GM21723 (cell line): Measurements from ENCODE around the gene ZXDB.
A peak's percentile ranks its signal among the peaks of the same experiment; 100 is the strongest.
"Not testable (repeated sequence)": the region's sequence is repeated elsewhere in the genome, so short reads cannot be mapped to it uniquely, and the experiment has no call there.

Experiments used
- ATAC-seq: cut with Tn5 transposase; IDR thresholded peaks from one replicate; pipeline ENCODE4 v1.9.1; 2021; ENCODE audit warnings: mild to moderate bottlenecking, moderate library complexity; ENCODE audit not compliant: unreplicated experiment

The ZXDB gene

DNA sequence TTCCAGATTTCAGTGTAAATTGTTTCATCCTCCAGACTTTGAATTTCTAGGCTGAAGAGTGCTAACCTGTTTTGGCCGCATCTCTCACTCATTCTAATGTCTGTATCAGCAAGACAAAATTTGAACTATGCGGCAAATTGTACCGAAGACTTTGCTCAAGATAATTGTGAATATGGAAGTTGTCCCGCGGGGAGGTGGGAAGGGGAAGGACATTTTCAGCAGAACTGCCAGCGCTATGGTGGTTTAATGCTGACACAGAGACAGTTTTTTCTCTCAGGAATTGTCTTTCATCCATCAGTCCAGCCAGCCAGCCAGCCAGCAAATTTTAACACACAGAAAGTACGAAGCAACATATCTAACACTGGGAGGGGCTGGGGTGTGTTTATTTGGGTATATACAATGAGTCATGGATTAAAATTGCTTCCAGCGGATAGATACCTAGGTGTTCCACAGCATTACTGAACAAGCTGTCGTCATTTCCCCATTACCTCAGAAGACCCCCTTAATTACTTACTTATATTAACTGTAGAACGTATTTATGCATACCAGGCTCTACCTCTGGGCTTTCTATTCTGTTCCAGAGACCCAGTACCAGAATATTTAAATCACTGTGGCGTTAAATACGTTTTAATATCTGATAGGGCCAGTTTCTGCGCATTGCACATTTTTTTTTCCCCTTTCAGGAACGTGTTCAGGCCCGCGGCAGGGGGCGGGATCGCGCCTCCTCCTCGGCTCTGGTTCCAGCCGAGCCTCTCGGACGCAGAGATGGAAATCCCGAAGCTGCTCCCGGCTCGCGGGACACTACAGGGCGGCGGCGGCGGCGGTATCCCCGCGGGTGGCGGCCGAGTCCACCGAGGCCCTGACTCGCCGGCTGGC lies at the start of gene ZXDB:
TSS of gene ZXDB (plus strand) at position 728 of the 876 bp plus-strand sequence. CDS start at position 766, 38 bp downstream.
- peak; percentile 56 for ATAC-seq

DNA sequence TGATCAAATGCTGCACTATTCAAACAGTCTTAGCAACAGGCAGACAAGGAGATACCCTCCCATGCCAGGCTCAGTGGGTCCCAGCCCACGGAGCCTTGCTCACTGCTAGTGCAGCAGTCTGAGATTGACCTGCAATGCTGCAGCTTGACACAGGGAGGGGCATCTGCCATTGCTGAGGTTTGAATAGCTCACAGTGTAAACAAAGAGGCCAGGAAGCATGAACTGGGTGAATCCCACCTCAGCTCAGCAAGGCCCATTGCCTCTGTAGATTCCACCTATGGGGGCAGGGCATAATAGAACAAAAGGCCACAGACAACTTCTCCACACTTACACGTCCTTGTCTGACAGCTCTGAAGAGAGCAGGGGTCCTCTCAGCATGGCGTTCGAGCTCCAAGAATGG lies 26.6 kb upstream of the ZXDB start:
- ATAC-seq: no peak

DNA sequence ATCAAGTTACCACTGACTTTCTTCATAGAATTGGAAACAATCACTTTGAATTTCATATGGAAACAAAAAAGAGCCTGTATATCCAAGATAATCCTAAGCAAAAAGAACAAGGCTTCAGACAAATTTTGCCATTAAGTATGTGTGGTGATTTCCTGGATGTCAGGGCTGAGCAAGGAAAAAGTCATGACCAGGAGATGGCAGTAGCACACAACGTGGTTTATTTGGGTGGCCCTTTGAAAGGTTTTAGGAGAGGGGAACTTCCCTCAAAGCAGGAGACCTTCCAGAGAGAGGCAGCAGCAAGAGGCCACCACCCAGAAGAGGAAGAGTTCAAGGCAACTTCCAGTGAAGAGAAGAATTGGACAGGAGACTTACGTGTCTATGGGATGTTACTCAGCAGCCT lies 18.1 kb upstream of the ZXDB start:
- no peak for ATAC-seq

DNA sequence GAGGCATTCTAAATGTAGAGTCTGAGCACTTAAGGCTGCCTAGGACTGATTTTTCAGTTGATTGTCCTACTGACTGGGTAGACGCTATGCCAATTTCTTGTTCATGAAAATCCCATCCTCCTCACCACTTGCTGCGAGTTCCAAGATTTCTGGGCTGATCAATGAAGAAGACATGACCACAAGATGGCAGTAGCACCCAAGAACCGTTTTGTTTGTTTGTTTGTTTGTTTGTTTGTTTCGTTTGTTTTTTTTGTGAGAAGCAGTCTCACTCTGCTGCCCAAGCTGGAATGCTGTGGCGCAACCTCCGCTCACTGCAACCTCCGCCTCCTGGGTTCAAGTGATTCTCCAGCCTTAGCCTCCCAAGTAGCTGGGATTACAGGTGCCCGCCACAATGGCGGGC lies 8.9 kb upstream of the ZXDB start:
- ATAC-seq: not testable (repeated sequence)

DNA sequence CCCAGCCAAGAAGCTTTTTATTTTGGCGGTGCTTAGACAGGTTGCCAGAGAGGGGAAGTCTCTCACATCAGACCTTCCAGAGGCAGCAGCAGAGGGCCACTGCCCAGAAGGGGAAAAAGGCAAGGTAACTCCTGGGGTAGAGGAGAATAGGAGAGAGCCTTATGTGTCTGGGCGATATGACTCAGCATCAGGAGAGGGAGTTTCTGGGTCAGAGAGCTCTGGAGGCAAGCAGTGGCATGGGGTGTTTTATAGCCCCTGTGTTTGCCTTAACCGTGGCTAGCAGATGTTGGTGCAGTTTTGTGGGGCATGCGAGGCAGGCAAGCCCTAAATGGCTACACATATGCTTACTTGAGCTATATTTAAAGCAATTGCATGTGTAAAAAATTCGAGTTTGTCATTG lies 8.3 kb upstream of the ZXDB start:
- no peak for ATAC-seq

DNA sequence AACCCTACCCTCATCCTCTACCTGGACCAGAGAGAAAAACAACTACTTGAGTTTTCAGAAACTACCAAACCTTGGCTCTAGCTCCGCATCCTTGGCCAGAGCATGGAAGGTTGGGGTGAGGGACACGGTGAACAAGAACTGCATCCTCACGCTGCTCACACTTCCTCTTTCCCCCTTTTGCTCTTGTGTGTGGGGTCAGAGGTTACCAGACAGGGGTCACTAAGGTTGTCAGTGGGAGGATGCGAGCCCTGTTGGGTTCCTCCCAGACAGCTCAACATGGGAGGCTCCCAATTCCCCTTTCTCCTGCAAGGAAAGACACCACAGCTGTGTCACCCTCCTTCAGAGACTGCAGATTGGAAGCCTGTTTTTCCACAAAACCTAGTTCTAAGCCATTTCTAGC lies 5.5 kb upstream of the ZXDB start:
- ATAC-seq: no peak

DNA sequence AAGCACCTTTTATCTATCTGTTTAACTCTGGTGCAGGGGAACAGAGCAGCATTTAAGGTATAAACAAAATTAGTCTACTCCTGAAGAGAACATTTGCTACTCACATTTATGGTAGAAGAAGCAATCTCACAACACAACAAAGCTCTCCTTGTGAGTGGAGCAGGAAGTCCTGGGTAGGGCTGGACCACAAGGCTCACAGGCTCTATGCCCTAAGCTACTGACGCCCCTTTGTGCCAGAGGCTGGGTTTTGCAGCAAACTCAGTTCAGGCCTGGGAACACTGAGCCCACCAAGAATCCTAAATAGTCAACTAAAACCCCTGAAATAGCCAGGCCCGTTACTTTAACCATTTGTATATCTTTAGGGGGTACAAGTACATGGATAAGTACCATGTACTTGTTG lies 4.7 kb upstream of the ZXDB start:
- ATAC-seq: no peak

DNA sequence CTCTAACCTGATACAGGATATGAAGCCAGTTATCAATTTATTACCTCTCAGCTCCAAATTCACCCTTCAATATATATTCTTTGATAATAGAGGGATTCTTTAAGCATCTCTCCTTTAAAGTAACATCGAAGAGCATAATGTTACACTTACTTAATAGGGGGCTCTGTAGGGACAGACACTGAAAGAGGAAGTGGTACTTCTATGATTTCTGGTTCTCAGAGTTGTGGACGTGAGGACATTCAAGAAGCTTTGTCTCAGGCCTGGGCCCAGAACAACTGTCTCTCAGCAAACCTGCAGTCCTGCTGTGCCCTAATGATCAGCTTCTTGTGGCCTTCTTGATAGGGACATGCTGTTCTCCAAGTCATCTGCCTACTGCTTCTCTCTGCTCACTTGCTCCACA lies 4.2 kb upstream of the ZXDB start:
- no peak for ATAC-seq

DNA sequence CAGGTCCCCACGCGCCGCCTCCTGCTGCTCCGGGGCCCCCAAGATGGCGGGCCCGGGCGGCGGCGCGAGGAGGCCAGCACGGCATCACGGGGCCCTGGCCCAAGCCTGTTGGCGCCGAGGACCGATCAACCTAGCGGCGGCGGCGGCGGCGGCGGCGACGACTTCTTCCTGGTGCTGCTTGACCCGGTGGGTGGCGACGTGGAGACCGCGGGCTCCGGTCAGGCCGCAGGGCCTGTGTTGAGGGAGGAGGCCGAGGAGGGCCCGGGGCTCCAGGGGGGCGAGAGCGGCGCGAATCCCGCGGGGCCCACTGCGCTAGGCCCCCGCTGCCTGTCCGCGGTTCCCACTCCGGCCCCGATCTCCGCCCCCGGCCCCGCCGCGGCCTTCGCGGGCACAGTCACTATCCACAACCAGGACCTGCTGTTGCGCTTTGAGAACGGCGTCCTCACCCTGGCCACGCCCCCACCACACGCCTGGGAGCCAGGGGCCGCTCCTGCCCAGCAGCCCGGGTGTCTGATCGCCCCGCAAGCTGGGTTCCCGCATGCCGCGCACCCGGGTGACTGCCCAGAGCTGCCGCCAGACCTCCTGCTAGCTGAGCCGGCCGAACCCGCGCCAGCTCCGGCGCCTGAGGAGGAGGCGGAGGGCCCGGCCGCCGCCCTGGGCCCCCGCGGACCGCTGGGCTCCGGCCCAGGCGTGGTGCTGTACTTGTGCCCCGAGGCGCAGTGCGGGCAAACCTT lies 516 bp downstream of the ZXDB start:
- ATAC-seq: peak; percentile 84

DNA sequence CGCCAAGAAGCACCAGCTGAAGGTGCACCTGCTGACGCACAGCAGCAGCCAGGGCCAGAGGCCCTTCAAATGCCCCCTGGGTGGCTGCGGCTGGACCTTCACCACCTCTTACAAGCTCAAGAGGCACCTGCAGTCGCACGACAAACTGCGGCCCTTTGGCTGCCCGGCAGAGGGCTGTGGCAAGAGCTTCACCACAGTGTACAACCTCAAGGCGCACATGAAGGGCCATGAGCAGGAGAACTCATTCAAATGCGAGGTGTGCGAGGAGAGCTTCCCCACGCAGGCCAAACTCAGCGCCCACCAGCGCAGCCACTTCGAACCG lies 1.0 kb downstream of the ZXDB start:
- peak; percentile 61 for ATAC-seq

DNA sequence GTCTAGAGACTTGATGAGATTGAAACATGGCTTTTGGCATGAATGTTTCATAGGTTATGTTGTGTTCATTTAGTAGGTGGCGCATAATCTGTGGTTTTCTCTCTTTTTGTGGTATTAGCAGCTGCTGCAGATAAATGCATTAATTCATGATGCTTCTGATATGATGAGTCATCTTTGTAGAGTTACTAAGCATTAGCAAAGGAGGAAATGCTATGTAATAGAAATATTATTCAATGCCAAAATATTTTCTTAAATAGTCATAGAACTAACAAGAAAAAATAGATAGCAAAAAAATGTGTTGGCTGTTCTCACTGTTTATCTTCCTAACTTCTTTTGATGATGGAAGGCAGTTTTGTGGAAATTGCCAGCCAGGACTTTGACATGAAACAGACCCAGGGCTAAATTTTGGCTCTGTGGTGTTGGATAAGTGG lies 3.6 kb downstream of the ZXDB start:
- no peak for ATAC-seq

DNA sequence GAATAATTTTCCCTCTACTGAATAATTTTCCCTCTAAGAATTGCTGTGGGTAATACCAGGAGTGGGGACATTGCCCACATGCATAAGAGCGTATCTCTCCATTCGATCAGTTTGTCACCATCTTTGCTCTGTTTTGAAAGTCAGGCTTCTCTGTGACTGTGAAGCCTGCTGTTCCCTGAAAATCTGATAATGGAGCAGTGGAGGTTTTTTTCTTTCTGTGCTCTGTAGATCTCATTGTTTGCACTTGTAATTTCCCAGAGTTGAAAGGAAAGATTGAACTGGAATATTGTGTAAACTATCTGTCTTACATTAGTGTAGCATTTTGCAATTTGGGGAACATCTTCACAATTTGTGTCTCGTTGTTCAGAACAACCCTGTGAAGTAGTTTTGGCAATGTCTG lies 4.3 kb downstream of the ZXDB start:
- no peak for ATAC-seq

DNA sequence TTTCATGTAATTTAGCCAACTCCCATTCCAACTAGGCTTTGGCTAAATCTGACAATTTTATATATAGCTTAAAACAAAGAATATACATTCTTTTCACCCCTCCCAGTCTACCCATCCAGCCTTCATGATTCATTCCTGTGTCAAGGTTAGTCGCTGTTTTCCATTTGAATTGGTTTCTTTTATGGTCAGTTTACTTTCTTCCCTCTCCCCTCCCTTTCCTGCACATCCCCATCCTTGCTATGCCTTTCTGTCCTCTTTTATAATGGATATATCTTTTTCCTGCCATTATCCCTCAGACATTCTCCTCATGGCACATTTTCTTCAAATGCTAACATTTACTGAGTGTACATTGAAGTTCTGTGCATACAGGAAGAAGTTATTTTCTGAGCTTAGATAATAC lies 4.7 kb downstream of the ZXDB start:
- no peak for ATAC-seq

DNA sequence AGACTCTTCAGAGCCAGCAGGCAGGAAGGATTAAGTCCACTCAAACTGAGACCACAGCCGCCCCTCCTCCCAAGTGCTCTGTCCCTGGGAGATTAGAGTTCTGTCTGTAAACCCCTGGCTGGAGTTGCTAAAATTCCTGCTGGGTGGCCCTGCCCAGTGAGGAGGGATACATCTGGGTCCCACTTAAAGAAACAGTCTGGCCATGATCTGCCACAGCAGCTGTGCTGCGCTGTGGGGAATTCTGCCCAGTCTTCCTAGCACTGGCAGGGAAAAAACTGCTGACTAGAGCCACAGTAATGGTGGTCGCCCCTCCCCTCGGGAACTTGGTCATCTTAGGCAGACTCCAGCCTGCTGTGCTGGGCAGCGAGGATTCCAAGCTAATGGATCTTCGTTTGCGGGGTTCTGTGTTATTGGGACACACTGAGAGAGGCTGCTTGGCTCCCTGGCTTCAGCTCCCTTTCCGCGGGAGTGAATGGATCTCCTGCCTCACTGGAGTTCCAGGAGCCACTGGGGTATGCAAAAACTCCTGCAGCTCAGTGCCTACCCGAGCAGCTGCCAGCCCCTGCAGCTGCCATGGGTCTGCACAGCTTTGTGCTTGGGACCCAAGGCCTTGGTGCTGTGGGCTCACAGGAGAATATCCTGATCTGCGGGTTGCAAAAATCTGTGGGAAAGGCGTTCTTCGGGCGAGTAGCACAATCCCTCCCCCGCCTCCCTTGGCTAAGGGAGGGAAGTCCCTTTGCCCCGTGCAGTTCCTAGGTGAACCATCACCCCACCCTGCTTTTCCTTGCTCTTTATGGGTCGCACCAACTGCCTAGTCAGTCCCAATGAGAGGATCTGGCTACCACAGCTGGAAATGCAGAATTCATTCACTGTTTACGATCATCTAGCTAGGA lies 15.7 kb downstream of the ZXDB start:
- no peak for ATAC-seq

DNA sequence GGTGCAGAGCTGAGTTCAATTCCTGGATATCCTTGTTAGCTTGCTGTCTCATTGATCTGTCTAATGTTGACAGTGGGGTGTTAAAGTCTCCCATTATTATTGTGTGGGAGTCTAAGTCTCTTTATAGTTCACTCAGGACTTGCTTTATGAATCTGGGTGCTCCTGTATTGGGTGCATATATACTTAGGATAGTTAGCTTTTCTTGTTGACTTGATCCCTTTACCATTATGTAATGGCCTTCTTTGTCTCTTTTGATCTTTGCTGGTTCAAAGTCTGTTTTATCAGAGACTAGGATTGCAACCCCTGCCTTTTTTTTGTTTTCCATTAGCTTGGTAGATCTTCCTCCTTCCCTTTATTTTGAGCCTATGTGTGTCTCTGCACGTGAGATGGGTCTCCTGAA lies 21.5 kb downstream of the ZXDB start:
- ATAC-seq: not testable (repeated sequence)

DNA sequence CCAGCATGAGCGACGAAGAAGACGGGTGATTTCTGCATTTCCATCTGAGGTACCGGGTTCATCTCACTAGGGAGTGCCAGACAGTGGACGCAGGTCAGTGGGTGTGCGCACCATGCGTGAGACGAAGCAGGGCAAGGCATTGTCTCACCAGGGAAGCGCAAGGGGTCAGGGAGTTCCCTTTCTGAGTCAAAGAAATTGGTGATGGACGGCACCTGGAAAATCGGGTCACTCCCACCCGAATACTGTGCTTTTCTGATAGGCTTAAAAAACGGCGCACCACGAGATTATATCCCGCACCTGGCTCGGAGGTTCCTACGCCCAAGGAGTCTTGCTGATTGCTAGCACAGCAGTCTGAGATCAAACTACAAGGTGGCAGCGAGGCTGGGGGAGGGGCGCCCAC lies 37.6 kb downstream of the ZXDB start:
- not testable (repeated sequence) for ATAC-seq

DNA sequence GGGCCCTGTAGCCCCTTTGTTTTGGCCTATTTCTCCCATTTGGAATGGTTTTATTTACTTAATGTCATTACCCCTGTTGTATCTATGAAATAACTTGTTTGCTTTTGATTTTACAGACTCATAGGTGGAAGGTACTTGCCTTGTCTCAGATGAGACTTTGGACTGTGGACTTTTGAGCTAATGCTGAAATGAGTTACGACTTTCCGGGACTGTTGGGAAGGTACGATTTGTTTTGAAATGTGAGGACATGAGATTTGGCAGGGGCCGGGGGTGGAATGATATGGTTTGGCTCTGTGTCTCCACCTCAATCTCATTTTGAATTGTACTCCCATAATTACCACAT lies 48.8 kb downstream of the ZXDB start:
- ATAC-seq: no peak

DNA sequence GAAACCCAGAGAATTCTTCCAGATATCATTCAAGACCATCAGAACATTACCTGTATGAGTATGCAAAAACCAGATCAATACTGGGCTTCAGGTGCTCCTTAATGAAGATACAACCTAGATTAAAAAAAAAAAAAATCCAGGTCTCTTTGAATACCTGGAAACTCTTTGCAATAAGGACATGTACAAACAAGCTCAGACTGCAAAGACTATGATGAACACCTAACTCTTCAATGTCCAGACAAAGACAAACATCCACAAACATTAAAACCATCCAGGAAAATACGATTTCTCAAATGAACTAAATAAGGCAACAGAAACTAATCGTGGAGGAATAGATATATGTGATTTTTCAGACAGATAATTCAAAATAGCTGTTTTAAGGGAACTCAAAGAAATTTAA lies 49.5 kb downstream of the ZXDB start:
- ATAC-seq: no peak

DNA sequence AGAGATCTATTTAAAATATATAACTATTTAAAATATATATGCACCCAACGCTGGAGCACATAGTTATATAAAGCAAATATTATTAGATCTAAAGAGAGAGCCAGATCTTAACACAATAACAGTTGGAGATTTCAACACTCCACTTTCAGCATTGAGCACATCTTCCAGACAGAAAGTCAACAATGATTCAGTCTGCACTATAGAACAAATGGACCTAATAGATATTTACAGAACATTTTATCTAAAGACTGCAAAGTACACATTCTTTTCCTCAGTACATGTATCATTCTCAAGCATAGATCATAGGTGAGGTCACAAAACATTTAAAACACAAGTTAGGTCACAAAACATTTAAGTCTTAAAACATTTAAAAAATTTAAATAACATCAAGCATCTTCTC lies 51.9 kb downstream of the ZXDB start:
- ATAC-seq: no peak

DNA sequence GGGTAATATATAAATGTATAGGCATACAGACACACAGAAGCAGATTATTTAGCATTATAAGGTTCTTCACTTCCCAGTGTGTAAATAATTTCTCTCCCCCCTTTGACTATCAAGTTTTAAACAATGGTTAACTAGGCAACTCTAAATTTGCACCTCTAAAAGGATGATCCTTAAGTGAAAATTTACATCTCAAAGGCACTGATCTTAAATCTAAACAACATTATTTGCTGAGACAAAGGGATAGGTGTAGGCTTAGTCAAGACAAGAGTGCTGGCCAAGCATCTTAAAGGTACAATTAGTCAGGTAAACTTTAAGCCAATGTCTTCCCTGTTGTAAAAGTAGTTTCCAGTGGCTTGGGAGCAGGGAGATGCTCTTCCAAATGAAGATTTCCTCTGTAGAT lies 55.2 kb downstream of the ZXDB start:
- no peak for ATAC-seq
